ENCODE measurements around the gene SLC23A2.

The SLC23A2 gene

DNA sequence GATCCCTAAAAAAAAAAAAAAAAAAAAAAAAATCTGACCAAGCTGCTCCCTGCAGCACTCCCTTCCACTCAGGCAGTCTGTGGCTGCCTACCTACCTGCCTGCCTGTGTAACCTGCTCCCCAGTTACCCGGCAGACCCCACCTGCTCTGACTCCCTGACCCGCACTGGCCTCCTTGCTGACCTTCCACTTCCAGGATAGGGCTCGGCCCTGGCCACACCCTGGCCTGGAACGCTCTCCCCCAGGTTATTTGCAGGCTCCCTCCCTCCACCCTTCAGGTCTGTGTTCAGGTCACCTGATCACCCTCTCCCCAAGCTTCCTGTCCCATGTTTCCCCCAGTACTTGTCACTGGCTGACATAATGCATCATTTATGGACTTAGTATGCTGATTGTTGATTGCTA is 134.3 kb downstream of the SLC23A2 start:
- Histone ChIP-seq H3K9me3 (ENCODE audit: severe bottlenecking) (no peaks in the 10 kb centered on the region), H3K4me3 (ENCODE audit: severe bottlenecking) (no peak overlapping the region), H3K36me3 (ENCODE audit: low read depth) (0 out of 2 replicates have a peak, but pooled peaks cover 7% of the 10 kb centered on the region), H3K4me1 (ENCODE audit: insufficient read depth, poor library complexity, severe bottlenecking) (no peaks in the 10 kb centered on the region), H3K27me3 (ENCODE audit: insufficient read depth, poor library complexity, severe bottlenecking) (no peaks in the 10 kb centered on the region), H3K27ac (ENCODE audit: poor library complexity, severe bottlenecking) (no peak overlapping the region)
- TF ChIP-seq, protein P1, sequence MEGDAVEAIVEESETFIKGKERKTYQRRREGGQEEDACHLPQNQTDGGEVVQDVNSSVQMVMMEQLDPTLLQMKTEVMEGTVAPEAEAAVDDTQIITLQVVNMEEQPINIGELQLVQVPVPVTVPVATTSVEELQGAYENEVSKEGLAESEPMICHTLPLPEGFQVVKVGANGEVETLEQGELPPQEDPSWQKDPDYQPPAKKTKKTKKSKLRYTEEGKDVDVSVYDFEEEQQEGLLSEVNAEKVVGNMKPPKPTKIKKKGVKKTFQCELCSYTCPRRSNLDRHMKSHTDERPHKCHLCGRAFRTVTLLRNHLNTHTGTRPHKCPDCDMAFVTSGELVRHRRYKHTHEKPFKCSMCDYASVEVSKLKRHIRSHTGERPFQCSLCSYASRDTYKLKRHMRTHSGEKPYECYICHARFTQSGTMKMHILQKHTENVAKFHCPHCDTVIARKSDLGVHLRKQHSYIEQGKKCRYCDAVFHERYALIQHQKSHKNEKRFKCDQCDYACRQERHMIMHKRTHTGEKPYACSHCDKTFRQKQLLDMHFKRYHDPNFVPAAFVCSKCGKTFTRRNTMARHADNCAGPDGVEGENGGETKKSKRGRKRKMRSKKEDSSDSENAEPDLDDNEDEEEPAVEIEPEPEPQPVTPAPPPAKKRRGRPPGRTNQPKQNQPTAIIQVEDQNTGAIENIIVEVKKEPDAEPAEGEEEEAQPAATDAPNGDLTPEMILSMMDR (IDR thresholded peaks at IDR 0.05; ENCODE audit: poor library complexity, severe bottlenecking): no peak
- no peak for DNase-seq (ENCODE audit: low spot score)
- ATAC-seq (ENCODE audit: low read depth): no peak

DNA sequence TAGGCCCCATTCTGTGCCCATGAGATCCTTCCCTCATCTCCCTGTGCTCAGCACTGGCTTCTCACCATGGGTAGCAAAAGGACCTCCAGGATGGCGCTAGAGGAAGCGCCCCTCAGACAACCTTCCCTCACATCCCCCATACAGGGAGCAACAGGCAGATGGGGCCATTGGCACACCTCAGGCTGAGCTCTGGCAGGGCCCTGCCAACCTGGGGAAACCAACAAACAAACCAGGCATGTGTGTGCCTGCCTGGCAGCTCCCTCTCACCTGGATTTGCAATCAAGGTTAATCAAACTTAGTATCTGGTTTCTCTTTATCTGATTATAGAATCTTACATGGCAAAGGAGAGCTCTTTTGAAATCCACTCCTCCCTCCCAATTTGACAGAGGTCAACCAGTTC is 134.9 kb downstream of the SLC23A2 start:
- Histone ChIP-seq H3K36me3 (ENCODE audit: low read depth) (peaks cover 11% of the 10 kb centered on the region), H3K27ac (ENCODE audit: poor library complexity, severe bottlenecking) (no peak overlapping the region), H3K9me3 (ENCODE audit: severe bottlenecking) (no peaks in the 10 kb centered on the region), H3K4me3 (ENCODE audit: severe bottlenecking) (no peak overlapping the region), H3K27me3 (ENCODE audit: insufficient read depth, poor library complexity, severe bottlenecking) (no peaks in the 10 kb centered on the region), H3K4me1 (ENCODE audit: insufficient read depth, poor library complexity, severe bottlenecking) (no peaks in the 10 kb centered on the region)
- DNase-seq (ENCODE audit: low spot score): no peak
- peak; percentile 49 for ATAC-seq (ENCODE audit: low read depth)
- TF ChIP-seq, protein P1 (IDR thresholded peaks at IDR 0.05; ENCODE audit: poor library complexity, severe bottlenecking): peak; percentile 17

DNA sequence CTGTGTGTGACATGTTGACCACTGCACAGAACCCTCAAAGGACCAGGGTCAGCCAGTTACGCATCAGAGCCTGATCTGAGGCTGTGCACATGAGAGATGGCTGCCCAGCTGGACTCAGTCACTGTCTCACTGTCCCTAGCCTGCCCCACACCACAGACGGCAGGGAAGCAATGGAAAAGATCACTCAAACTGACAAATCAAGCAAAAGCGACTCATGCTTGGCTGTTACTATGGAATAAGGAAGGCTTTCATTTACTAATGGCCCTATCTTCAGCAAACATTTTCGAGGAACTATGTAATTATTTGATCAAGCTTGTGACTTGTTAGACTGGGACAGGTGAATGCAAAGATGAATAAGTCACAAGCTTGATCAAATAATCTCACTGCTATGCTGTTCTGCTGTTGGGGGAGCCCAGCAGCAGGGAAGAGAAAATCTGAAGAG is 137.0 kb downstream of the SLC23A2 start:
- no peaks in the 10 kb centered on the region for H3K4me1 ChIP-seq (ENCODE audit: insufficient read depth, poor library complexity, severe bottlenecking)
- no peak for ATAC-seq (ENCODE audit: low read depth)
- TF ChIP-seq, protein P1 (IDR thresholded peaks at IDR 0.05; ENCODE audit: poor library complexity, severe bottlenecking): no peak
- peaks cover 32% of the 10 kb centered on the region for H3K36me3 ChIP-seq (ENCODE audit: low read depth)
- H3K27ac ChIP-seq (ENCODE audit: poor library complexity, severe bottlenecking): no peak overlapping the region
- no peak for DNase-seq (ENCODE audit: low spot score)
- no peaks in the 10 kb centered on the region for H3K27me3 ChIP-seq (ENCODE audit: insufficient read depth, poor library complexity, severe bottlenecking)
- no peak overlapping the region for H3K4me3 ChIP-seq (ENCODE audit: severe bottlenecking)
- H3K9me3 ChIP-seq (ENCODE audit: severe bottlenecking): no peaks in the 10 kb centered on the region

DNA sequence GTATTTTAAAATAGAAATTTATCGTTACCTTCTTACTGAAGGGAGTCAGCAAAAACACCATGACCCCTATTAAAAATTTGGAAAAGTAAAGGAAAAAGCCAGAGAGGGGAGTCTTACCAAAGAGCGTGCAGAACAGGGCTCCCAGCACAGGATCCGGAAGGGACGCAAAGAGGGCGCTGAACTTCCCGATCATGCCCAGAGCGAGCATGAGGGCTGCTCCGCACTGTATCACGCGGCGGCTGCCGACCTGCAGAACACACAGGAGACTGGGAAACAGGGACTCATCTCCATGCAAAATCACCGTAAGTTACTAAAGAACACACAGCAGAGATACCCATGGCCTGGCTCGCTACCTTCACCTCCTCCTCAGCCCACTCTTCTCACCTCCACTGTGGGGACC is 138.6 kb downstream of the SLC23A2 start:
- peaks cover 43% of the 10 kb centered on the region for H3K36me3 ChIP-seq (ENCODE audit: low read depth)
- H3K27ac ChIP-seq (ENCODE audit: poor library complexity, severe bottlenecking): no peak overlapping the region
- no peak for DNase-seq (ENCODE audit: low spot score)
- ATAC-seq (ENCODE audit: low read depth): no peak
- no peaks in the 10 kb centered on the region for H3K9me3 ChIP-seq (ENCODE audit: severe bottlenecking)
- no peaks in the 10 kb centered on the region for H3K4me1 ChIP-seq (ENCODE audit: insufficient read depth, poor library complexity, severe bottlenecking)
- no peak overlapping the region for H3K4me3 ChIP-seq (ENCODE audit: severe bottlenecking)
- H3K27me3 ChIP-seq (ENCODE audit: insufficient read depth, poor library complexity, severe bottlenecking): no peaks in the 10 kb centered on the region
- TF ChIP-seq, protein P1 (IDR thresholded peaks at IDR 0.05; ENCODE audit: poor library complexity, severe bottlenecking): no peak

DNA sequence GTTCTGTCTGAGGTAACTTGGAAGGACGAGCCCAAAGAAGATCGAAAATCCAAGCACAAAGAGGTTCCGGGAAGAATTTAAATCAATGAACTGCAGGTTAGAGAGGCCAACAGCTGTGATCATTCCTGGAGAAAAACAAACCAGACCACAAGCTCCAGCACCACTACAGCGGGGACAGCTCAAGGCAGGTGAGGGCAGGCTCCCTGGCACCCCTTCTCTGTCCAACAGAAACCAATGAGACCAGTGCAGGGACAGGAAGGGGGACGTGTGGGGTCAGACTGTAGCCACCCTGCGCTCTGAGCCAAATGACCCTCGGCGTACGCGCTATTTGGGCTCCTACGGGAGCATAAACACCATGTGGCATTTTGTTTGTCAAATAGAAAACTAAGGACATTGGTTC is 139.3 kb downstream of the SLC23A2 start:
- TF ChIP-seq, protein P1 (IDR thresholded peaks at IDR 0.05; ENCODE audit: poor library complexity, severe bottlenecking): no peak
- Histone ChIP-seq H3K36me3 (ENCODE audit: low read depth) (peaks cover 43% of the 10 kb centered on the region), H3K27ac (ENCODE audit: poor library complexity, severe bottlenecking) (no peak overlapping the region), H3K4me1 (ENCODE audit: insufficient read depth, poor library complexity, severe bottlenecking) (no peaks in the 10 kb centered on the region), H3K27me3 (ENCODE audit: insufficient read depth, poor library complexity, severe bottlenecking) (no peaks in the 10 kb centered on the region), H3K4me3 (ENCODE audit: severe bottlenecking) (no peak overlapping the region), H3K9me3 (ENCODE audit: severe bottlenecking) (no peaks in the 10 kb centered on the region)
- DNase-seq (ENCODE audit: low spot score) (no peak), ATAC-seq (ENCODE audit: low read depth) (no peak)
